Naive thymus-derived CD4-positive, alpha-beta T cell (primary cell): ENCODE results near the gene AIP. TPM values are rescaled to one million over a fixed set of nuclear protein-coding genes. Genes with fewer than 3 reads are reported as not detected.

Experiments
- ATAC-seq: fragments of 150-1000 bp; cut with Tn5 transposase; 2 replicates; pipeline ENCODE4 v1.10.0; 2021; ENCODE audit warnings: mild to moderate bottlenecking, moderate library complexity
- CTCF ChIA-PET: fragments of 350-600 bp; sonication (Branson Sonifier 250); formaldehyde crosslinking; loops from one replicate; lab custom pipeline; 2021; ENCODE audit warnings: antibody characterized with exemption; lab: Charles Lee
- POLR2A ChIA-PET: fragments of 350-600 bp; sonication (Branson Sonifier 250); formaldehyde crosslinking; loops from one replicate; lab custom pipeline; 2021; ENCODE audit warnings: antibody characterized with exemption, inconsistent platforms; lab: Charles Lee
- DNase-seq, 9 donors: peaks; one replicate each; pipeline versions ENCODE4 v3.0.0 to v3.0.0-alpha.2; 2020 to 2022; ENCODE audit warnings: mixed read lengths in 1 of 9
- H3K27ac ChIP-seq: one replicate; pipeline ENCODE4 v1.7.0; 2013; ENCODE audit warnings: mild to moderate bottlenecking, low read depth, low read length, moderate library complexity
- H3K27me3 ChIP-seq, 2 donors: one replicate each; pipeline ENCODE4 v1.7.0; 2013; ENCODE audit warnings: low read length in 2 of 2, mild to moderate bottlenecking in 2 of 2, moderate library complexity in 2 of 2; ENCODE audit not compliant: control insufficient read depth in 2 of 2, insufficient read depth in 2 of 2
- H3K36me3 ChIP-seq, 3 experiments: 1 replicate in 2 of 3; 2 replicates in 1 of 3; pipeline ENCODE4 v1.7.0; 2013; ENCODE audit warnings: low read length in 3 of 3, mild to moderate bottlenecking in 3 of 3, moderate library complexity in 1 of 3; ENCODE audit not compliant: insufficient read depth in 3 of 3, control insufficient read depth in 2 of 3
- H3K4me1 ChIP-seq, 2 donors: one replicate each; pipeline ENCODE4 v1.7.0; 2013; ENCODE audit warnings: low read length in 2 of 2, mild to moderate bottlenecking in 2 of 2, moderate library complexity in 1 of 2; ENCODE audit not compliant: control insufficient read depth in 2 of 2, insufficient read depth in 2 of 2
- H3K4me3 ChIP-seq: 2 replicates; pipeline ENCODE4 v1.7.0; 2013; ENCODE audit warnings: mild to moderate bottlenecking, low read length
- H3K9me3 ChIP-seq, 3 experiments: 1 replicate in 2 of 3; 2 replicates in 1 of 3; pipeline ENCODE4 v1.7.0; 2013; ENCODE audit warnings: low read length in 3 of 3; ENCODE audit not compliant: control insufficient read depth in 2 of 3
- H3K27ac Mint-ChIP-seq, 9 donors: one replicate each; pipeline ENCODE4 v1.8.0; 2020 to 2022; ENCODE audit warnings: mixed read lengths in 9 of 9, mild to moderate bottlenecking in 8 of 9, moderate library complexity in 5 of 9, inconsistent platforms in 2 of 9
- H3K27me3 Mint-ChIP-seq, 5 donors: one replicate each; pipeline ENCODE4 v1.8.0; 2021 to 2022; ENCODE audit warnings: mixed read lengths in 5 of 5, mild to moderate bottlenecking in 1 of 5
- H3K36me3 Mint-ChIP-seq, 5 donors: one replicate each; pipeline ENCODE4 v1.8.0; 2020 to 2022; ENCODE audit warnings: mixed read lengths in 5 of 5, mild to moderate bottlenecking in 3 of 5, inconsistent platforms in 1 of 5
- H3K4me1 Mint-ChIP-seq, 7 donors: one replicate each; pipeline ENCODE4 v1.8.0; 2020 to 2022; ENCODE audit warnings: mixed read lengths in 7 of 7, mild to moderate bottlenecking in 3 of 7, inconsistent platforms in 1 of 7
- H3K4me3 Mint-ChIP-seq, 10 donors: one replicate each; pipeline ENCODE4 v1.8.0; 2020 to 2022; ENCODE audit warnings: mild to moderate bottlenecking in 10 of 10, mixed read lengths in 10 of 10, moderate library complexity in 6 of 10, inconsistent platforms in 2 of 10
- H3K9me3 Mint-ChIP-seq, 11 donors: one replicate each; pipeline ENCODE4 v1.8.0; 2020 to 2022; ENCODE audit warnings: mixed read lengths in 11 of 11, mild to moderate bottlenecking in 4 of 11, inconsistent platforms in 1 of 11, moderate library complexity in 1 of 11
- intact Hi-C, 2 donors: fragments of 100-400 bp; cut with micrococcal nuclease; formaldehyde crosslinking; loops; one replicate each; pipeline ENCODE4 v1.15.1; 2023
- polyA plus RNA-seq, 2 donors: library from polyadenylated mRNA; unstranded; fragments of 300-500 nt; fragmentation: Illumina TruSeq; gene quantifications; one replicate each; pipeline ENCODE4 v1.2.3, GENCODE V29; 2021
- total RNA-seq, 6 experiments: library from RNA in 5 of 6; stranded (reverse) in 5 of 6; gene quantifications; 1 replicate in 5 of 6; 2 replicates in 1 of 6; pipeline ENCODE4 v1.2.3 and lab custom pipeline; 2021 to 2026

AIP gene
- total and polyA plus RNA-seq, 7 experiments from 2014 or later = 107 to 205 (median 137) TPM

GRCh38 chr11:67486481-67487195, 3.8 kb downstream of the AIP start:
- Histone ChIP-seq H3K27me3 (no peaks in the 10 kb centered on the region), H3K36me3 (peaks cover 5 to 51% (median 20%) of the 10 kb centered on the region in 3 experiments), H3K4me1 (peaks cover 42 to 44% of the 10 kb centered on the region in 2 donors), H3K9me3 (no peaks in the 10 kb centered on the region), H3K4me3 (peak overlapping the region; percentile 10), H3K27ac (peak overlapping the region; percentile 80)
- ATAC-seq (no peak), DNase-seq (peak in 1 of 9 donors; percentile 74)
- H3K4me1 Mint-ChIP-seq = peaks cover 49 to 67% (median 59%) of the 10 kb centered on the region in 7 donors
- ChIA-PET CTCF (interaction anchor here (0.7 to 0.9 kb wide), 2 partner anchors 19 to 99 kb away, joined by 3 read pairs; partner anchors contain the start of gene PITPNM1), POLR2A (interaction anchor here (0.6 to 5.9 kb wide), 11 partner anchors 15 to 369 kb away, joined by 3 to 122 read pairs (median 32); partner anchors contain the start of genes CDK2AP2, PITPNM1, PPP1CA and PTPRCAP)
- intact Hi-C loops = loop anchor here in 1 of 2 donors (10.0 kb wide), 1 partner anchor 1202 kb away; the partner anchor contains the start of gene YIF1A
- H3K27ac Mint-ChIP-seq = peak overlapping the region; percentile 88 to 100 (median 98)
- H3K4me3 Mint-ChIP-seq = peak overlapping the region; percentile 83 to 98 (median 92)
- H3K27me3 Mint-ChIP-seq = peaks cover 0 to 5% (median 0%) of the 10 kb centered on the region in 5 donors
- peaks cover 10 to 50% (median 18%) of the 10 kb centered on the region in 5 donors for H3K36me3 Mint-ChIP-seq
- no peaks in the 10 kb centered on the region for H3K9me3 Mint-ChIP-seq

DNA sequence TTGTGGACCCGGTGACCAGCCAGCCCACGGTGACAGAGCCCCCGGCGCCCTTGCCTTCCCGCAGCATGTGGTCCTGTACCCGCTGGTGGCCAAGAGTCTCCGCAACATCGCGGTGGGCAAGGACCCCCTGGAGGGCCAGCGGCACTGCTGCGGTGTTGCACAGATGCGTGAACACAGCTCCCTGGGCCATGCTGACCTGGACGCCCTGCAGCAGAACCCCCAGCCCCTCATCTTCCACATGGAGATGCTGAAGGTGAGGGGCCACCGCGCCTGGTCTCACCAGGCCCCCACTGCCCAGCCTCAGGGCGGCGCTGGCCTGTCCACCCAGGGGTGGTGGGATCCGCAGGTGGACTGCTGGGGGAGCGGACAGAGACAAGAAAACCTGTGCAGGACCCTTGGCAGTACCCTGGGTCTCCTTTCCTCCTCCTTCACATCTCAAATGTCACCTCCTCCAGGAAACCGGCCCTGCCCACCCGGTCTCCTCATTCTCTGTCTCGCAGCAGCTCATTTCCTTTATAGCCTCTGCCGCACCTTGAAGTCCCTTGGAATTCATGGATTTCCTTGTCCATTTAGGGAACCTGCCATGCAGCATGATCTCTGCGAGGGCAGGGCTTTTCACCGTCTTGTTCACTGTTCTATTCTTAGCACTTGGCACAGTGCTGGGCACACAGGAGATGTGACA, 6.5 kb downstream of the AIP start:
- ChIA-PET CTCF (interaction anchor here (0.5 kb wide), 1 partner anchor 103 kb away, joined by 3 read pairs; no protein-coding TSS in a partner anchor), POLR2A (interaction anchor here (0.6 to 1.8 kb wide), 8 partner anchors 21 to 144 kb away, joined by 3 to 12 read pairs (median 3); partner anchors contain the start of genes POLD4, PPP1CA, RAD9A and TBC1D10C)
- H3K27me3 ChIP-seq = no peaks in the 10 kb centered on the region
- H3K4me1 ChIP-seq = peaks cover 28% of the 10 kb centered on the region in 2 donors
- H3K27ac ChIP-seq = peak overlapping the region; percentile 61
- no peaks in the 10 kb centered on the region for H3K27me3 Mint-ChIP-seq
- H3K4me3 Mint-ChIP-seq = peak overlapping the region in 2 of 10 donors; percentile 15 to 70
- H3K36me3 ChIP-seq = peaks cover 8 to 78% (median 28%) of the 10 kb centered on the region in 3 experiments
- no peaks in the 10 kb centered on the region for H3K9me3 ChIP-seq
- no peak for ATAC-seq
- no peak for DNase-seq
- peak overlapping the region in 8 of 9 donors; percentile 38 to 85 (median 70) for H3K27ac Mint-ChIP-seq
- intact Hi-C loops = loop anchor here in 1 of 2 donors (10.0 kb wide), 1 partner anchor 1205 kb away; the partner anchor contains the start of gene YIF1A
- H3K36me3 Mint-ChIP-seq = peaks cover 10 to 44% (median 18%) of the 10 kb centered on the region in 5 donors
- H3K4me1 Mint-ChIP-seq = peaks cover 31 to 47% (median 43%) of the 10 kb centered on the region in 7 donors
- H3K4me3 ChIP-seq = no peak overlapping the region
- H3K9me3 Mint-ChIP-seq = peaks cover 0 to 2% (median 0%) of the 10 kb centered on the region in 11 donors

GRCh38 chr11:67489885-67490726, 7.3 kb downstream of the AIP start:
- H3K27me3 Mint-ChIP-seq = no peaks in the 10 kb centered on the region
- CTCF ChIA-PET = interaction anchor here (0.5 to 1.3 kb wide), 2 partner anchors 103 to 144 kb away, joined by 3 read pairs; no protein-coding TSS in a partner anchor

DNA sequence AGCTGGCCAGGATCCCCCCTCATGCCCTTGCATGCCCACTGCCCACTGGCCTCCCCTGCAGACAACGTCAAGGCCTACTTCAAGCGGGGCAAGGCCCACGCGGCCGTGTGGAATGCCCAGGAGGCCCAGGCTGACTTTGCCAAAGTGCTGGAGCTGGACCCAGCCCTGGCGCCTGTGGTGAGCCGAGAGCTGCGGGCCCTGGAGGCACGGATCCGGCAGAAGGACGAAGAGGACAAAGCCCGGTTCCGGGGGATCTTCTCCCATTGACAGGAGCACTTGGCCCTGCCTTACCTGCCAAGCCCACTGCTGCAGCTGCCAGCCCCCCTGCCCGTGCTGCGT, 7.9 kb downstream of the AIP start:
- ATAC-seq = no peak
- ChIA-PET CTCF (interaction anchor here (1.3 kb wide), 1 partner anchor 145 kb away, joined by 3 read pairs; no protein-coding TSS in a partner anchor), POLR2A (interaction anchor here (0.8 to 1.9 kb wide), 7 partner anchors 8 to 138 kb away, joined by 3 to 5 read pairs (median 3); partner anchors contain the start of genes AIP, POLD4 and TMEM134)

More at GRCh38 chr11:67489885-67490726, 7.3 kb downstream of the AIP start:
- Histone ChIP-seq H3K4me1 (peaks cover 21% of the 10 kb centered on the region in 2 donors), H3K9me3 (no peaks in the 10 kb centered on the region), H3K36me3 (peaks cover 8 to 84% (median 28%) of the 10 kb centered on the region in 3 experiments), H3K4me3 (no peak overlapping the region), H3K27ac (peak overlapping the region; percentile 21), H3K27me3 (no peaks in the 10 kb centered on the region)
- DNase-seq (no peak), ATAC-seq (no peak)
- peaks cover 23 to 39% (median 35%) of the 10 kb centered on the region in 7 donors for H3K4me1 Mint-ChIP-seq
- peak overlapping the region in 1 of 10 donors; percentile 70 for H3K4me3 Mint-ChIP-seq
- H3K36me3 Mint-ChIP-seq = peaks cover 10 to 36% (median 18%) of the 10 kb centered on the region in 5 donors
- intact Hi-C loops = loop anchor here in 1 of 2 donors (10.0 kb wide), 1 partner anchor 1205 kb away; the partner anchor contains the start of gene YIF1A
- peak overlapping the region in 8 of 9 donors; percentile 25 to 81 (median 68) for H3K27ac Mint-ChIP-seq
- peaks cover 0 to 2% (median 0%) of the 10 kb centered on the region in 11 donors for H3K9me3 Mint-ChIP-seq
- POLR2A ChIA-PET = interaction anchor here (0.8 to 1.9 kb wide), 9 partner anchors 7 to 137 kb away, joined by 3 to 5 read pairs (median 3); partner anchors contain the start of genes AIP, POLD4 and TMEM134

DNA sequence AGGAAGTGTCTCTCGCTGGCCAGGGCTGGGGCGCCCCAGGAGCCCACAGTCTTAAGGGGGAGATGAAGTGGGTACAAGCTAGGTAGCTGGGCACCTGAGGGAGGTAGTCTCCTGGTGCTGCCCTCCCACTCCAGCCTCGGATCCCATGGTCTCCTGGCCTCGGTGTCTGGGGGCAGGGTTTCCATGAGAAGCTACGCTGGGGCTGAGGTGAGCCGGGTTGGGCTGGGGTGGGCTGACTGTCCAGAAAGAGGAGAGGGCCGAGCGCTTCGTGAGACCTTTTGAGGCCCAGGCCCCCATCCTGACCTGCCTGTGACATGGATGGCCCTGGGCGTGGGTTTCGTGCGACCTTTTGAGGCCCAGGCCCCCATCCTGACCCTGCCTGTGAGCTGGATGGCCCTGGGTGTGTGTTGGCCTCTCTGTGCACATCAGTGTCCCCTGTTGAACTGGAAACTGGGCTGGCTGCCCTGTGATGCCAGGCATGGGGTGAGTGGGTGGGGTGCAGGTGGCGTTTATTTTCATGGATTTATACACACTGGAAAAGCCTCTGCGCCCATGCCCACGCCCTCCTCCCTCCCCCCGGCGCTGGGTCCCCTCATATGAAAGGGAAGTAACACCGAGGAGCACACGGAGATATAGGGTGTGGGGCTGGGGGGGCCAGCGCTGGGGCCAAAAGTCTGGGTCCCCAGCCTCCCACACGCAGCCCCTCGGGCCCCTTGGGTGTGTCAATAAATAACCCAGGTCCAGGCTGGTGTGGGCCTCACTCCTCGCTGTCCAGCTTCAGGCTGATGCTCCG, 8.6 kb downstream of the AIP start:
- Histone ChIP-seq H3K27ac (no peak overlapping the region), H3K27me3 (no peaks in the 10 kb centered on the region), H3K36me3 (peaks cover 8 to 97% (median 28%) of the 10 kb centered on the region in 3 experiments), H3K9me3 (no peaks in the 10 kb centered on the region), H3K4me3 (no peak overlapping the region), H3K4me1 (peaks cover 11 to 12% of the 10 kb centered on the region in 2 donors)
- no peak for DNase-seq
- Mint-ChIP-seq H3K27me3 (no peaks in the 10 kb centered on the region), H3K36me3 (peaks cover 10 to 27% (median 15%) of the 10 kb centered on the region in 5 donors), H3K4me1 (peaks cover 15 to 29% (median 23%) of the 10 kb centered on the region in 7 donors), H3K27ac (peak overlapping the region in 2 of 9 donors; percentile 38 to 82), H3K4me3 (no peak overlapping the region), H3K9me3 (peaks cover 0 to 2% (median 0%) of the 10 kb centered on the region in 11 donors)
- POLR2A ChIA-PET = interaction anchor here (0.8 to 1.9 kb wide), 9 partner anchors 8 to 99 kb away, joined by 3 to 5 read pairs (median 3); partner anchors contain the start of genes AIP, PPP1CA, RAD9A and TMEM134
- no peak for ATAC-seq
- CTCF ChIA-PET = interaction anchor here (1.3 kb wide), 1 partner anchor 146 kb away, joined by 3 read pairs; no protein-coding TSS in a partner anchor
- intact Hi-C loops = no loop called here

More for the DNA sequence above, 7.9 kb downstream of the AIP start:
- Mint-ChIP-seq H3K9me3 (peaks cover 0 to 2% (median 0%) of the 10 kb centered on the region in 11 donors), H3K27ac (peak overlapping the region in 2 of 9 donors; percentile 81 to 82), H3K4me3 (no peak overlapping the region), H3K27me3 (no peaks in the 10 kb centered on the region), H3K4me1 (peaks cover 21 to 37% (median 31%) of the 10 kb centered on the region in 7 donors), H3K36me3 (peaks cover 10 to 34% (median 19%) of the 10 kb centered on the region in 5 donors)
- H3K27me3 ChIP-seq = no peaks in the 10 kb centered on the region
- H3K27ac ChIP-seq = no peak overlapping the region
- no peaks in the 10 kb centered on the region for H3K9me3 ChIP-seq
- H3K36me3 ChIP-seq = peaks cover 8 to 90% (median 28%) of the 10 kb centered on the region in 3 experiments
- H3K4me1 ChIP-seq = peaks cover 19 to 20% of the 10 kb centered on the region in 2 donors
- intact Hi-C loops = no loop called here
- no peak overlapping the region for H3K4me3 ChIP-seq
- DNase-seq = no peak
